ENCODE results near the gene IFNAR2.

GRCh38 chr21:33264561-33264960 is 34.8 kb downstream of the IFNAR2 start:
- no peak for TF ChIP-seq CTCF (conservative IDR thresholded peaks at IDR 0.05; ENCODE audit: low read depth, low read length)
- TF ChIP-seq EZH2 (IDR thresholded peaks at IDR 0.05; ENCODE audit: borderline replicate concordance, low read depth, low read length, poor library complexity, severe bottlenecking) = no peak

Data from A673 (cell line).